HTR-8/SVneo (cell line): ENCODE measurements around the gene TK1.
"Not testable (repeated sequence)": the region's sequence is repeated elsewhere in the genome, so short reads cannot be mapped to it uniquely, and the experiment has no call there.

Experiments used
- DNase-seq: peaks from one replicate; pipeline ENCODE4 v3.0.0; 2011; ENCODE audit warnings: low spot score, mixed read lengths; ENCODE audit not compliant: insufficient read length
- FAIRE-seq: peaks from 2 replicates; lab custom pipeline; 2011; peaks lifted over from hg19 to GRCh38; lab: Jason Lieb, UNC

TK1 gene

GRCh38 chr17:78182504-78182903 is 4.3 kb downstream of the TK1 start:
- DNase-seq (no peak), FAIRE-seq (no peak)

- FAIRE-seq = no peak
- no peak for DNase-seq
These were observed 6.3 kb downstream of the TK1 start for GRCh38 chr17:78180508-78180907.

- DNase-seq (no peak), FAIRE-seq (no peak)
These were observed 6.8 kb downstream of the TK1 start for GRCh38 chr17:78180083-78180482.

GRCh38 chr17:78179372-78179771 is 7.5 kb downstream of the TK1 start:
- FAIRE-seq (no peak), DNase-seq (no peak)

- DNase-seq (no peak), FAIRE-seq (no peak)
These were observed 10.3 kb downstream of the TK1 start for GRCh38 chr17:78176548-78177025.

GRCh38 chr17:78175643-78175981 is 11.2 kb downstream of the TK1 start:
- FAIRE-seq (no peak), DNase-seq (no peak)

- FAIRE-seq (no peak), DNase-seq (no peak)
These were observed 11.8 kb downstream of the TK1 start for GRCh38 chr17:78174870-78175642.

- FAIRE-seq (no peak), DNase-seq (no peak)
These were observed 12.4 kb downstream of the TK1 start for GRCh38 chr17:78174346-78174869.

GRCh38 chr17:78173097-78173715 is 13.6 kb downstream of the TK1 start:
- FAIRE-seq = no peak
- no peak for DNase-seq

GRCh38 chr17:78172249-78173051 is 14.4 kb downstream of the TK1 start:
- DNase-seq (no peak), FAIRE-seq (no peak)

- not testable (repeated sequence) for DNase-seq, FAIRE-seq
These were observed 15.1 kb downstream of the TK1 start for GRCh38 chr17:78171591-78172248.

- DNase-seq = no peak
- FAIRE-seq = no peak
These were observed 15.9 kb downstream of the TK1 start for GRCh38 chr17:78170692-78171590.

- FAIRE-seq = peak; percentile 4
These were observed 17.7 kb downstream of the TK1 start for GRCh38 chr17:78168903-78169793.

GRCh38 chr17:78168242-78168902 is 18.5 kb downstream of the TK1 start, which contains the start of gene SYNGR2:
TSS of gene SYNGR2 (plus strand) at chr17:78168581. CDS start at chr17:78168617, 36 bp downstream.
- peak; percentile 92 for FAIRE-seq

More at GRCh38 chr17:78168903-78169793, 17.7 kb downstream of the TK1 start:
- peak; percentile 91 for DNase-seq

GRCh38 chr17:78166416-78166815 is 20.4 kb downstream of the TK1 start:
- DNase-seq = no peak
- peak; percentile 59 for FAIRE-seq

More at GRCh38 chr17:78168242-78168902, 18.5 kb downstream of the TK1 start, which contains the start of gene SYNGR2:
- peak; percentile 88 for DNase-seq

- DNase-seq (no peak), FAIRE-seq (no peak)
These were observed 21.9 kb downstream of the TK1 start for GRCh38 chr17:78164748-78165607.
